ENCODE results near the gene TNPO1.

- TF ChIP-seq CTCF (IDR thresholded peaks at IDR 0.05; ENCODE audit: poor library complexity, severe bottlenecking), result no peak
- no peak for TF ChIP-seq RAD21 (conservative IDR thresholded peaks at IDR 0.05)
- no peak for TF ChIP-seq EZH2 (IDR thresholded peaks at IDR 0.05; ENCODE audit: borderline replicate concordance, insufficient read depth, low read length, poor library complexity, severe bottlenecking)
- TF ChIP-seq REST (IDR thresholded peaks at IDR 0.05; ENCODE audit: borderline replicate concordance), result no peak
- TF ChIP-seq POLR2AphosphoS5 (IDR thresholded peaks at IDR 0.05), result no peak
- TF ChIP-seq MXI1 (conservative IDR thresholded peaks at IDR 0.05; ENCODE audit: poor library complexity, severe bottlenecking), result no peak
These were observed 39.8 kb upstream of the TNPO1 start for GRCh38 chr5:72776684-72777083.
